GM06990 (cell line): ENCODE data around the gene SYT2.

ENCODE experiments used
- DNase-seq: peaks from one replicate; pipeline ENCODE4 v3.0.0-alpha.2; 2011; ENCODE audit not compliant: insufficient read length; ENCODE audit errors: extremely low read depth
- H3K27me3 ChIP-seq: replicated peaks from 2 replicates; pipeline ENCODE4 v1.6.0; 2011; ENCODE audit warnings: low read length; ENCODE audit not compliant: control insufficient read depth, insufficient read depth
- H3K36me3 ChIP-seq: 2 replicates; pipeline ENCODE4 v1.5.1; 2011; ENCODE audit warnings: low read length; ENCODE audit not compliant: control insufficient read depth, insufficient read depth
- H3K4me3 ChIP-seq: replicated peaks from 2 replicates; pipeline ENCODE4 v1.5.1; 2011; ENCODE audit warnings: low read depth, mild to moderate bottlenecking, control low read depth, low read length
- CTCF ChIP-seq: IDR thresholded peaks from 2 replicates; pipeline ENCODE4 v1.5.1; 2011; ENCODE audit warnings: low read length, control low read depth, mild to moderate bottlenecking, inconsistent platforms; ENCODE audit not compliant: insufficient read depth, poor library complexity, severe bottlenecking

SYT2 gene

GRCh38 chr1:202665417-202665816, 44.8 kb downstream of the SYT2 start:
- no peaks in the 10 kb centered on the region for H3K36me3 ChIP-seq
- no peak for DNase-seq
- TF ChIP-seq CTCF, result no peak
- peaks cover 2% of the 10 kb centered on the region for H3K27me3 ChIP-seq
- no peak overlapping the region for H3K4me3 ChIP-seq

DNA sequence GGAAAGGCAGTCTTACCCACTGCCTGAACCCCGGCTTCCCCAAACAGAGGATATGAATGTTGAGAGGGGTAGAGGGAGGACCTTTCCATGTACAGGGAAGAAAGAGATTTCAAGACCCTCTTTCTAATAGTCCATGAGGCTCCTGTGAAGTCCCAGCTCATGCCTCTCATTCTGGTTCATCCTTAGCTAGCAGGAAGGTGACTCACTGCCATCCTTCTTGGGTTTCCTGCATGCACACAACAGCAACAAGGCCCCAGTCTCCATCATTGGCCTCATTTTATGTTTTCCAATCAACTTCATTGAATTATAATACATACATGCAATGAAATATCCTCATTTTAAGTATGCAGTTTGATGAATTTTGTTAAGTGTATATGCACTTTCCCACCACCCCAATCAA, 46.2 kb downstream of the SYT2 start:
- peaks cover 2% of the 10 kb centered on the region for H3K27me3 ChIP-seq

GRCh38 chr1:202663131-202663530, 47.1 kb downstream of the SYT2 start:
- no peak for DNase-seq
- H3K4me3 ChIP-seq, result no peak overlapping the region
- peaks cover 4% of the 10 kb centered on the region for H3K27me3 ChIP-seq
- H3K36me3 ChIP-seq, result no peaks in the 10 kb centered on the region
- no peak for TF ChIP-seq CTCF

More for the DNA sequence above, 46.2 kb downstream of the SYT2 start:
- no peaks in the 10 kb centered on the region for H3K36me3 ChIP-seq
- TF ChIP-seq CTCF, result no peak
- H3K4me3 ChIP-seq, result no peak overlapping the region
- no peak for DNase-seq

GRCh38 chr1:202662081-202662480, 48.2 kb downstream of the SYT2 start:
- H3K4me3 ChIP-seq, result no peak overlapping the region
- H3K27me3 ChIP-seq, result peaks cover 5% of the 10 kb centered on the region
- H3K36me3 ChIP-seq, result no peaks in the 10 kb centered on the region
- TF ChIP-seq CTCF, result no peak
- DNase-seq, result no peak

GRCh38 chr1:202661136-202661845, 49.0 kb downstream of the SYT2 start:
- Histone ChIP-seq H3K4me3 (no peak overlapping the region), H3K36me3 (no peaks in the 10 kb centered on the region), H3K27me3 (peaks cover 6% of the 10 kb centered on the region)
- no peak for DNase-seq
- peak; percentile 62 for TF ChIP-seq CTCF

DNA sequence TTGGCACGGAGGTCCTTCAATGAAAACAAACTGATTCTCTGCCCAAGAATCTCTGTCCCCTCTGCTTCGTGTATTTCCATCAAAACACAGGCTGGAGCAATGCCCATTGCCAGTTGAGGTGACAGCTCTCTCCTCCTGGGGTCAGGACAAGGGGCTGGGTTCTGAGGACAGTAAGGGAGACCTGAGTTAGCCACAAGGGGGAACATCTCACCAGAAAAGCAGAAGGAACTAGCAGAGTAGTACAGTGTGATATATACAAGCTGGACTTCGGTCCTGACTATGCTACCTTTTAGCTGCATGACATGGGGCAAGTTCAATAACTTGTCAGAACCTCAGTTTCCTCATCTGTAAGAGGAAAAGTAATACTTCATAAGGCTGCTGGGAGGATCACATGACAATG, 50.3 kb downstream of the SYT2 start:
- peaks cover 7% of the 10 kb centered on the region for H3K27me3 ChIP-seq
- TF ChIP-seq CTCF, result no peak
- no peak overlapping the region for H3K4me3 ChIP-seq
- DNase-seq, result no peak
- H3K36me3 ChIP-seq, result no peaks in the 10 kb centered on the region
